Hepatocyte (in vitro differentiated cells): ENCODE results near the gene CACNA1F. TPM values are rescaled to one million over a fixed set of nuclear protein-coding genes. Genes with fewer than 3 reads are reported as not detected.
A peak's percentile ranks its signal among the peaks of the same experiment; 100 is the strongest.

Source experiments
- DNase-seq: peaks from one replicate; pipeline ENCODE4 v3.0.0-alpha.2; 2016; ENCODE audit warnings: low spot score
- H2AFZ ChIP-seq: fragments of 200-600 bp; sonication (generic); 2 replicates; pipeline ENCODE4 v1.6.0; 2016; ENCODE audit warnings: antibody characterized with exemption, mild to moderate bottlenecking
- H3K27ac ChIP-seq: fragments of 200-600 bp; sonication (generic); 2 replicates; pipeline ENCODE4 v1.5.1; 2016; ENCODE audit warnings: mild to moderate bottlenecking
- H3K27me3 ChIP-seq: fragments of 200-600 bp; sonication (generic); 2 replicates; pipeline ENCODE4 v1.6.1; 2016
- H3K36me3 ChIP-seq: fragments of 200-600 bp; sonication (generic); replicated peaks from 2 replicates; pipeline ENCODE4 v1.5.1; 2016; ENCODE audit warnings: low read depth; ENCODE audit not compliant: insufficient read depth
- H3K4me1 ChIP-seq: fragments of 200-600 bp; sonication (generic); 2 replicates; pipeline ENCODE4 v1.5.1; 2016; ENCODE audit warnings: mild to moderate bottlenecking, moderate library complexity; ENCODE audit not compliant: insufficient read depth
- H3K4me2 ChIP-seq: fragments of 200-600 bp; sonication (generic); 2 replicates; pipeline ENCODE4 v1.6.0; 2016
- H3K4me3 ChIP-seq: fragments of 200-600 bp; sonication (generic); 2 replicates; pipeline ENCODE4 v1.5.1; 2016; ENCODE audit warnings: mild to moderate bottlenecking
- H3K79me2 ChIP-seq: fragments of 200-600 bp; sonication (generic); 2 replicates; pipeline ENCODE4 v1.6.0; 2017; ENCODE audit warnings: mild to moderate bottlenecking
- H3K9me2 ChIP-seq: fragments of 200-600 bp; sonication (generic); replicated peaks from 2 replicates; pipeline ENCODE4 v1.6.0; 2017; ENCODE audit warnings: mild to moderate bottlenecking; ENCODE audit not compliant: insufficient read depth
- H3K9me3 ChIP-seq: fragments of 200-600 bp; sonication (generic); 2 replicates; pipeline ENCODE4 v1.5.1; 2016; ENCODE audit warnings: low read depth, mild to moderate bottlenecking
- H4K20me1 ChIP-seq: fragments of 200-600 bp; sonication (generic); 2 replicates; pipeline ENCODE4 v1.6.0; 2016; ENCODE audit warnings: mild to moderate bottlenecking; ENCODE audit not compliant: insufficient read depth, poor library complexity, severe bottlenecking
- CTCF ChIP-seq: fragments of 200-600 bp; sonication (generic); IDR thresholded peaks from 2 replicates; pipeline ENCODE4 v1.5.1; 2016; ENCODE audit warnings: antibody characterized with exemption, mild to moderate bottlenecking; ENCODE audit not compliant: poor library complexity
- EZH2 ChIP-seq: fragments of 200-600 bp; sonication (generic); IDR thresholded peaks from 2 replicates; pipeline ENCODE4 v1.6.1; 2016; ENCODE audit warnings: antibody characterized with exemption, mild to moderate bottlenecking, borderline replicate concordance
- EZH2phosphoT487 ChIP-seq: fragments of 200-600 bp; sonication (generic); IDR thresholded peaks from one replicate; pipeline ENCODE4 v1.6.1; 2018; ENCODE audit warnings: antibody characterized with exemption, mild to moderate bottlenecking, low read depth, moderate library complexity; ENCODE audit not compliant: unreplicated experiment, severe bottlenecking
- WGBS: methylation state at CpG from one replicate; pipeline ENCODE4 v1.1.6; 2016; ENCODE audit warnings: low lambda C conversion rate; ENCODE audit errors: missing lambda C conversion rate; 5-methylcytosine and 5-hydroxymethylcytosine counted together
- polyA plus RNA-seq: library from polyadenylated mRNA; unstranded; fragments of >200 nt; fragmentation: Nextera tagmentation; extraction: Ambion mirVana; gene quantifications from 2 replicates; pipeline ENCODE4 v1.2.1, GENCODE V29; 2016
- total RNA-seq: library from RNA; depleted of rRNA; stranded (reverse); fragments of >200 nt; gene quantifications from 2 replicates; pipeline ENCODE4 v1.2.3, GENCODE V29; 2014

Gene CACNA1F
- total and polyA plus RNA-seq, 2 experiments from 2014 or later: 0.27 to 1.6 TPM

- Histone ChIP-seq H3K79me2 (no peaks in the 10 kb centered on the region), H3K9me3 (no peaks in the 10 kb centered on the region), H3K9me2 (no peaks in the 10 kb centered on the region), H3K36me3 (no peaks in the 10 kb centered on the region), H3K4me3 (no peak overlapping the region), H3K27ac (no peak overlapping the region), H3K4me2 (no peak overlapping the region), H2AFZ (no peak overlapping the region), H3K4me1 (no peaks in the 10 kb centered on the region), H3K27me3 (no peaks in the 10 kb centered on the region), H4K20me1 (no peaks in the 10 kb centered on the region)
- DNase-seq: no peak
- WGBS: 83% methylated on average over 10 of the region's 10 CpGs
- no peak for TF ChIP-seq CTCF
- TF ChIP-seq EZH2: no peak
- TF ChIP-seq EZH2phosphoT487: no peak
These were observed 45.6 kb downstream of the CACNA1F start for GRCh38 chrX:49187526-49187925.

GRCh38 chrX:49187028-49187394 lies 46.1 kb downstream of the CACNA1F start:
- 57% methylated on average over 15 of the region's 15 CpGs for WGBS
- no peak overlapping the region for H3K27ac ChIP-seq

GRCh38 chrX:49186125-49187027 lies 46.8 kb downstream of the CACNA1F start, which contains the start of gene PRICKLE3:
PRICKLE3 (minus strand) TSS chrX:49186373; CDS start chrX:49186297, 76 bp downstream.
- Histone ChIP-seq H3K4me3 (peak within 1 kb of the TSS; percentile 13), H3K36me3 (no peaks in the 10 kb centered on the region), H3K4me1 (no peaks in the 10 kb centered on the region), H3K4me2 (peak within 1 kb of the TSS; percentile 86), H2AFZ (peak within 1 kb of the TSS; percentile 45), H4K20me1 (no peaks in the 10 kb centered on the region), H3K27ac (peak within 1 kb of the TSS; percentile 63), H3K9me3 (no peaks in the 10 kb centered on the region), H3K27me3 (no peaks in the 10 kb centered on the region), H3K79me2 (no peaks in the 10 kb centered on the region), H3K9me2 (no peaks in the 10 kb centered on the region)
- peak; percentile 84 for DNase-seq
- TF ChIP-seq EZH2 (no peak), CTCF (peak; percentile 32), EZH2phosphoT487 (no peak)
- WGBS: 54% methylated on average over 50 of the region's 62 CpGs

More at GRCh38 chrX:49187028-49187394, 46.1 kb downstream of the CACNA1F start:
- no peaks in the 10 kb centered on the region for H3K36me3 ChIP-seq
- TF ChIP-seq CTCF (no peak), EZH2 (no peak), EZH2phosphoT487 (no peak)
- no peaks in the 10 kb centered on the region for H3K4me1 ChIP-seq
- no peak overlapping the region for H3K4me3 ChIP-seq
- no peaks in the 10 kb centered on the region for H3K79me2 ChIP-seq
- no peaks in the 10 kb centered on the region for H3K27me3 ChIP-seq
- DNase-seq: no peak
- H4K20me1 ChIP-seq: no peaks in the 10 kb centered on the region
- H3K9me2 ChIP-seq: no peaks in the 10 kb centered on the region
- no peaks in the 10 kb centered on the region for H3K9me3 ChIP-seq
- no peak overlapping the region for H2AFZ ChIP-seq
- no peak overlapping the region for H3K4me2 ChIP-seq
